ENCODE data around the gene SLC22A1. TPM values are rescaled to one million over a fixed set of nuclear protein-coding genes. Genes with fewer than 3 reads are reported as not detected.

Gene SLC22A1
- 1 to 10 TPM in 1 of 3 donors, under 1 TPM in 2; 0.82 to 1.0 (median 0.89) TPM for polyA plus RNA-seq (ENCODE audit: insufficient read length in 3 of 3)
- long read RNA-seq, donor 1, result 0 reads
- long read RNA-seq, donor 2, result 0 reads
- long read RNA-seq, donor 3, result 0 reads
- long read RNA-seq, donor 4, result 0 reads
- long read RNA-seq, donor 5, result 0 reads
- long read RNA-seq, donor 6, result 0 reads
- long read RNA-seq, donor 7, result 0 reads
- long read RNA-seq, donor 8, result 0 reads
- long read RNA-seq, donor 9, result 0 reads
- long read RNA-seq, donor 10, result 0 reads
- long read RNA-seq, donor 11, result 0 reads
- long read RNA-seq, donor 12, result 0 reads
- long read RNA-seq, donor 13, result 0 reads
- long read RNA-seq, donor 14, result 0 reads
- long read RNA-seq, donor 15, result 0 reads
- long read RNA-seq, donor 16, result 0 reads

GRCh38 chr6:160121558-160121957 is at the start of gene SLC22A1:
Gene SLC22A1, plus strand, starts transcription at chr6:160121815. Its CDS starts 121 bp downstream, at chr6:160121936.
- no peak for DNase-seq (ENCODE audit: extremely low read depth in 1 of 11, low read depth in 9 of 11, low spot score in 4 of 11)

- no peak for DNase-seq (ENCODE audit: extremely low read depth in 1 of 11, low read depth in 9 of 11, low spot score in 4 of 11)
Observed at GRCh38 chr6:160073272-160073671, 48.3 kb upstream of the SLC22A1 start.

- DNase-seq (ENCODE audit: extremely low read depth in 1 of 11, low read depth in 9 of 11, low spot score in 4 of 11), result no peak
Observed at GRCh38 chr6:160076009-160076408, 45.6 kb upstream of the SLC22A1 start.

GRCh38 chr6:160077024-160077423 is 44.6 kb upstream of the SLC22A1 start:
- DNase-seq (ENCODE audit: extremely low read depth in 1 of 11, low read depth in 9 of 11, low spot score in 4 of 11), result no peak

GRCh38 chr6:160077526-160077925 is 44.1 kb upstream of the SLC22A1 start:
- DNase-seq (ENCODE audit: extremely low read depth in 1 of 11, low read depth in 9 of 11, low spot score in 4 of 11), result no peak

- no peak for DNase-seq (ENCODE audit: extremely low read depth in 1 of 11, low read depth in 9 of 11, low spot score in 4 of 11)
Observed at GRCh38 chr6:160078883-160079685, 42.5 kb upstream of the SLC22A1 start.

- no peak for DNase-seq (ENCODE audit: extremely low read depth in 1 of 11, low read depth in 9 of 11, low spot score in 4 of 11)
Observed at GRCh38 chr6:160079686-160080043, 42.0 kb upstream of the SLC22A1 start.

GRCh38 chr6:160080097-160080496 is 41.5 kb upstream of the SLC22A1 start:
- no peak for DNase-seq (ENCODE audit: extremely low read depth in 1 of 11, low read depth in 9 of 11, low spot score in 4 of 11)

GRCh38 chr6:160081398-160081797 is 40.2 kb upstream of the SLC22A1 start:
- DNase-seq (ENCODE audit: extremely low read depth in 1 of 11, low read depth in 9 of 11, low spot score in 4 of 11), result no peak

- DNase-seq (ENCODE audit: extremely low read depth in 1 of 11, low read depth in 9 of 11, low spot score in 4 of 11), result no peak
Observed at GRCh38 chr6:160082627-160083026, 39.0 kb upstream of the SLC22A1 start.

- DNase-seq (ENCODE audit: extremely low read depth in 1 of 11, low read depth in 9 of 11, low spot score in 4 of 11), result no peak
Observed at GRCh38 chr6:160084198-160084776, 37.3 kb upstream of the SLC22A1 start.

GRCh38 chr6:160085226-160085625 is 36.4 kb upstream of the SLC22A1 start:
- no peak for DNase-seq (ENCODE audit: extremely low read depth in 1 of 11, low read depth in 9 of 11, low spot score in 4 of 11)

- no peak for DNase-seq (ENCODE audit: extremely low read depth in 1 of 11, low read depth in 9 of 11, low spot score in 4 of 11)
Observed at GRCh38 chr6:160085713-160086505, 35.7 kb upstream of the SLC22A1 start.

- no peak for DNase-seq (ENCODE audit: extremely low read depth in 1 of 11, low read depth in 9 of 11, low spot score in 4 of 11)
Observed at GRCh38 chr6:160086754-160087153, 34.9 kb upstream of the SLC22A1 start.

- DNase-seq (ENCODE audit: extremely low read depth in 1 of 11, low read depth in 9 of 11, low spot score in 4 of 11), result peak in 10 of 11 donors; percentile 8 to 32 (median 19)
Observed at GRCh38 chr6:160088069-160088783, 33.4 kb upstream of the SLC22A1 start.

GRCh38 chr6:160088784-160089533 is 32.7 kb upstream of the SLC22A1 start:
- no peak for DNase-seq (ENCODE audit: extremely low read depth in 1 of 11, low read depth in 9 of 11, low spot score in 4 of 11)

GRCh38 chr6:160089534-160089897 is 32.1 kb upstream of the SLC22A1 start:
- no peak for DNase-seq (ENCODE audit: extremely low read depth in 1 of 11, low read depth in 9 of 11, low spot score in 4 of 11)
